ENCODE results near the gene AKNA.

AKNA gene

DNA sequence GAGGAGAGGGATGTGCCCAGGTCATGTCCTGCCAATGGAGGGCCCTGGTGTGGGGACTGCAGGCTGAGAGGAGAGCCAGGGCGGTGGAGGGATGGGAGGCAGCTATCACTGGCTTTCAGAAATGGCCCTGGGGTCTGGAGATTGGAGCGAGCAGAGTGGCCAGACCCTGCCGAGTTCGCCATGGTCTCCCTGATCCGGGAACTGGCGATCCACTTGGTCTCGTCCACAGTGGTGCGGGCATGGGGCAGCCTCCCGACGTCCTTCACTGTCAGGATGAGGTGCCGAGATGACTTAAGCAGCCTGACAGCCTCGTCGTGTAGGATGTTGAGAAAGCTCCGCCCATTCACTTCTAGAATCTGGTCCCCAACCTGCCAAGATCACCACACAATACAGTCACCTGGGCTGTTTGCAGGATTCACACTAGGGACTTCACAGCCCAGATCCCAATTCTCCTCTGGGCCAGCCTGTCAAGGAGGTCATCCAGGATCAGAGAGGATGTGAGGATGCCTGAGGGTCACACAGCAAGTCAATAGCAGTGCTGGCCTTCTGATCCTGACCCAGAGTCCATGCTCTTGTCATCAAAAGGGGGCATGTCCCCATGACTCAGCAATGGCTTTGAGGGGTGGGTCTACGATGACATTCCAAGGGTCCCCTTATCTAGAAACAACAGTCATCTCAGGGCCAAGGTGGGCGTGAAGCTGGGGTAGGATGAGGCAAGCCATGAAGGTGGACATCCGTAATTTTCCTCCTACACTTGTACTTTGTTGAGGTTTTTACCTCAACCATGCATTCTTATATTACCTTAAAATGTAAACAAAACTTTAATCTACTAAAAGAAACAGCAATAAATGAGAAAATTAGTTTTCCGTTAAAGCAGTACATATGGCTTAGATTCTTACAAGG lies 38.5 kb upstream of the AKNA start:
- Histone ChIP-seq H3K9ac (ENCODE audit: low read length) (no peak overlapping the region), H3K36me3 (ENCODE audit: control insufficient read depth, insufficient read depth, low read length) (no peaks in the 10 kb centered on the region), H3K27me3 (ENCODE audit: control insufficient read depth, insufficient read depth, low read length) (no peaks in the 10 kb centered on the region), H3K9me3 (ENCODE audit: control insufficient read depth, low read length) (no peaks in the 10 kb centered on the region), H3K4me3 (ENCODE audit: low read length) (no peak overlapping the region), H3K4me1 (ENCODE audit: control insufficient read depth, insufficient read depth, low read length) (no peaks in the 10 kb centered on the region)

DNA sequence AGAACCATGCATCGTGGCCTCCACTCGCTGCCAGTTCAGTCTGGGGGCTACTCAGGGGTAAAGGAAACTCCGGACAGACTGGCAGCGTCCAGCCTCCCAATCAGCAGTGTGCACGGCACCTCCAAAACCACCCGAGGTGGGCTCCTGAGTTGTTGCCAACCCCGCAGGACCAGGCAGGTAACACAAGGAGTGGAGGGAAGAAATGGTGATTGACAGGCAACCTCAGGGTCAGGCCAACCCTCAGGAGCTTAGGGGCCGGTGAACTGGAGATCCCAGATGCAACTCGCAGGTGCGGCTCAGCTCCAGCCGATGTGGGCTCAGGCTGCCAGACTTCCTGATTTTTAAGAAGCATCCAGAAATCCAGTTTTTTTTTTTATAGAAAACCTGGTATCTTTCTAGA lies 37.3 kb upstream of the AKNA start:
- Histone ChIP-seq H3K9ac (ENCODE audit: low read length) (no peak overlapping the region), H3K4me3 (ENCODE audit: low read length) (no peak overlapping the region), H3K4me1 (ENCODE audit: control insufficient read depth, insufficient read depth, low read length) (no peaks in the 10 kb centered on the region), H3K9me3 (ENCODE audit: control insufficient read depth, low read length) (no peaks in the 10 kb centered on the region), H3K27me3 (ENCODE audit: control insufficient read depth, insufficient read depth, low read length) (no peaks in the 10 kb centered on the region), H3K36me3 (ENCODE audit: control insufficient read depth, insufficient read depth, low read length) (no peaks in the 10 kb centered on the region)

DNA sequence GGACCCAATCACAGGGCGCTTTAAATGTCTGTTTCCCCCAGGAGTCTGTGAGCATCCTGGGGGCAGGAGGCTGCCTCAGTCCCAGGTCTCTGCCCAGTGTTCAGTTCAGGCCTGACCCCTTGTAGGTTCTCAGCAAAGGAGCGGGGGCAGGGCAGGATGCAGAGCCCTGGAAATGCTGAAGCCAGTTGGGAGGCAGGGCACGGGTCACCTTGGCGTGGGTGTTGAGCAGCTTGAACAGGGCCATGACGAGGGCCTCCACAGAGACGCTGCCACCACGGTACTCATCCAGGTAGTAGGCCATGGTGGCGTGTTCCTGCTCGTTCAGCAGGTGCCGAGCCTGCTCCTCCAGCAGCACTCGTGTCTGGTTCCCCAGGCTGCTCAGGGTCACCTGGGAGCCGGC lies 36.3 kb upstream of the AKNA start:
- no peak overlapping the region for H3K9ac ChIP-seq (ENCODE audit: low read length)
- no peak overlapping the region for H3K4me3 ChIP-seq (ENCODE audit: low read length)
- H3K4me1 ChIP-seq (ENCODE audit: control insufficient read depth, insufficient read depth, low read length): no peaks in the 10 kb centered on the region
- H3K9me3 ChIP-seq (ENCODE audit: control insufficient read depth, low read length): no peaks in the 10 kb centered on the region
- no peaks in the 10 kb centered on the region for H3K36me3 ChIP-seq (ENCODE audit: control insufficient read depth, insufficient read depth, low read length)
- no peaks in the 10 kb centered on the region for H3K27me3 ChIP-seq (ENCODE audit: control insufficient read depth, insufficient read depth, low read length)

DNA sequence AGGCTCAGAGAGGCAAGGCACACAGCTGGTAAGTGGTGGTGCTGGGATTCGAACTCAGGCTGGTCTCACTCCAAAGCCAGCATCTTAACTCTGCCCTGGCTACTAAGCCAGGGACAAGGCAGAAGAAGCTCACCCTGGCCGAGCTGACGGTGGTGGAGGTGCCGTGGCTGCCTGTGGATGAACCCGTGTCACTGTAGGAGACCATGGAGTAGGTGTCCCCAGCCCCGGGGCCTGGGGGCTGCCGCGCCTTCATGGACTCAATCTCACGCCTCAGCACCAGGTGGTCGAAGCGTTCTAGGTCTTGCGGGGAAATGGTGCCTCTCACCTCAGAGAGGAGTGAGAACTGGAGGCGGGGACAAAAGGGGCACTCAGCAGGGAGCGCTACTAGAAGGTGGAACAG lies 35.4 kb upstream of the AKNA start:
- Histone ChIP-seq H3K4me1 (ENCODE audit: control insufficient read depth, insufficient read depth, low read length) (no peaks in the 10 kb centered on the region), H3K9me3 (ENCODE audit: control insufficient read depth, low read length) (no peaks in the 10 kb centered on the region), H3K4me3 (ENCODE audit: low read length) (no peak overlapping the region), H3K9ac (ENCODE audit: low read length) (no peak overlapping the region), H3K27me3 (ENCODE audit: control insufficient read depth, insufficient read depth, low read length) (no peaks in the 10 kb centered on the region), H3K36me3 (ENCODE audit: control insufficient read depth, insufficient read depth, low read length) (no peaks in the 10 kb centered on the region)

DNA sequence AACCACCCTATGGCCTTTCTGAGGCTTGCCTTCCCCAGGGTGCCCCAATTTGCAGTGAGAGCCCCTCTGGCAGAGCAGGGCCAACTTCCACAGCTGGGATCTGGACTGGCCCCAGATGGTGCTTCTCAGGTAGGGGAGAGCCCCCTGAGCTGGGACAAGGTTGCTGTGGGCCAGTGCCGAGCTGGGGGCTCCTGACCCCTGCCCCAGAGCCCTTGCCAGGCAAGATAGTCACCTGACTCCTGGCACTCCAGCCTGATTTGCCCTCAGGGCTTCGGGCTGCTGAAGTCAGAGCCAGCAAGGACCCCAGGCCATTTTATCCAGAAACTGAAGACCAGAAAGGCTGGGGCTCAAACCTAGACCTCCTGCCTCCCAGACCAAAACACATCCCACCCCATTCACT lies 33.4 kb upstream of the AKNA start:
- Histone ChIP-seq H3K4me3 (ENCODE audit: low read length) (no peak overlapping the region), H3K36me3 (ENCODE audit: control insufficient read depth, insufficient read depth, low read length) (no peaks in the 10 kb centered on the region), H3K27me3 (ENCODE audit: control insufficient read depth, insufficient read depth, low read length) (no peaks in the 10 kb centered on the region), H3K9ac (ENCODE audit: low read length) (no peak overlapping the region), H3K4me1 (ENCODE audit: control insufficient read depth, insufficient read depth, low read length) (no peaks in the 10 kb centered on the region), H3K9me3 (ENCODE audit: control insufficient read depth, low read length) (no peaks in the 10 kb centered on the region)

DNA sequence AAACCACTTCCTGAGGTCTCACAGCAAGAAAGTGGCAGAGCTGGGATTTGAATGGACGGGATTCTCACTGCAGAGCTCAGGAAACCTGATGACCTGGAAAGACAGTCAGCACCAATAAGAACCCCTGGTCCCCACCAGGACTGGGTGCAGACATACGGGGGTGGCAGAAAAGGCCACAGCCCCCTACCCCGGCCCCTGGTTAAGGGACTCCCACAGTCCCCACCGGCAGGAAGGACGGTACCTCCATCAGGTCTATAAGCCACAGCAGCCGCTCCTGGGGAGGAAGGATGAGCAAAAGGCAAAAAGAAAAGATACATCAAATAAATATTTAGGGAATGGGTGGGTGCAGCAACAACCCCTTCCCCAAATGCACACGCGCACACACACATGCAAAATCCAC lies 32.0 kb upstream of the AKNA start:
- H3K4me3 ChIP-seq (ENCODE audit: low read length): no peak overlapping the region
- H3K27me3 ChIP-seq (ENCODE audit: control insufficient read depth, insufficient read depth, low read length): no peaks in the 10 kb centered on the region
- no peaks in the 10 kb centered on the region for H3K36me3 ChIP-seq (ENCODE audit: control insufficient read depth, insufficient read depth, low read length)
- H3K9me3 ChIP-seq (ENCODE audit: control insufficient read depth, low read length): no peaks in the 10 kb centered on the region
- H3K4me1 ChIP-seq (ENCODE audit: control insufficient read depth, insufficient read depth, low read length): no peaks in the 10 kb centered on the region
- no peak overlapping the region for H3K9ac ChIP-seq (ENCODE audit: low read length)

DNA sequence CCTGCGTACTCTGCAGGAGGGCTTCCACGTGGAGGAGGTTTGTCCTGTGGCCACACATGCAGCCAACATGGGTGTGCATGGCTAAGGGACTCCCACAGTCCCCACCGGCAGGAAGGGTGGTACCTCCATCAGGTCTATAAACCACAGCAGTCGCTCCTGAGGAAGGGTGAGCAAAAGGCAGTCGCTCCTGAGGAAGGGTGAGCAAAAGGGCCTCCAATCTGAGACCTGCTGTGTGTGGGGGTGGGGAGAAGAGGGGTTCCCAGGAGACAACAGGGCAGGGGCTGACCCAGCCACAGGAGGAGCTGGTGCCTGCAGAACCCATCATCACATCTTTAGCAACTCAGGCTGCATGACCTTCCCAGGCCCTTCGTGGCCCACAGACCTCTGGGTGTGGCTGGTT lies 30.3 kb upstream of the AKNA start:
- Histone ChIP-seq H3K4me3 (ENCODE audit: low read length) (no peak overlapping the region), H3K9me3 (ENCODE audit: control insufficient read depth, low read length) (no peaks in the 10 kb centered on the region), H3K4me1 (ENCODE audit: control insufficient read depth, insufficient read depth, low read length) (no peaks in the 10 kb centered on the region)

DNA sequence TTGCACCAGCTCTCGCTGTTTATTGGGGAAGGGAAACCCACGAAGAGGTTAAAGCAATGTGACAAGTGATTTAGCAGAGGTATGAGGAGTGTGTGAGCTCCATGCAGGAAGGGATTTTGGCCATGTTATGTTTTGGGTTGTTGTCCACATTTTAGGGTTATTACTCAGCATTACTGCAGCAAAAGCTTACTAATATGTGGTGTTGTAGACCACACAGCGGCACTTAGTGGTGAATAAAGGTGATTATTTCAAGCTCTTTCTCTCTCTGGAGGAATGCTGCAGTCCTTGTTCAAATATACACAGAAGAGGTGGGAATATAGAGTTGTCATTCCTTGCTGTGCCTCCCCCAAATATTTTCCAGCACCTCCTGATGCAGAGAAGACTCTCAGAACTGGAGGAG lies 29.7 kb upstream of the AKNA start:
- H3K4me3 ChIP-seq (ENCODE audit: low read length): no peak overlapping the region
- no peaks in the 10 kb centered on the region for H3K4me1 ChIP-seq (ENCODE audit: control insufficient read depth, insufficient read depth, low read length)
- H3K36me3 ChIP-seq (ENCODE audit: control insufficient read depth, insufficient read depth, low read length): no peaks in the 10 kb centered on the region
- no peaks in the 10 kb centered on the region for H3K9me3 ChIP-seq (ENCODE audit: control insufficient read depth, low read length)
- H3K27me3 ChIP-seq (ENCODE audit: control insufficient read depth, insufficient read depth, low read length): no peaks in the 10 kb centered on the region
- no peak overlapping the region for H3K9ac ChIP-seq (ENCODE audit: low read length)

More for the DNA sequence above, 30.3 kb upstream of the AKNA start:
- Histone ChIP-seq H3K9ac (ENCODE audit: low read length) (no peak overlapping the region), H3K27me3 (ENCODE audit: control insufficient read depth, insufficient read depth, low read length) (no peaks in the 10 kb centered on the region), H3K36me3 (ENCODE audit: control insufficient read depth, insufficient read depth, low read length) (no peaks in the 10 kb centered on the region)

DNA sequence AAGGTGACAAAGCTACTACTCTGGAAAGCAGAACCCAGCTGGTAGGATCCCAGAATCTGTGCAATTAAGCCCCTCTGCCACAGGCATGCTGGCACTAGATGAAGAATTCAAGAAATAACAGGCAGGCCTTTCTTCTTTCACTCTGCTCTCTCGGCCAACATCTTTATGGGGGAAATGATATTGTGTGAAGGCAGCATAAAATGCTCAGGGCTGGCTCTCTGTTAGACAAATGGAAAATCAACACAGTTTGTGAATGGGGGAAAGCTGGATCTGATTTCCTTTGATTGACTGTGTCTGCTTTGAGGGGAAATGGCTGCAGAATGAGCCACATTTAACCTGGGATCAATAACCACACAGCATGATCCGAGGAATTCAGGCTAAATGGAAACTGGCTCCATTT lies 29.1 kb upstream of the AKNA start:
- Histone ChIP-seq H3K9me3 (ENCODE audit: control insufficient read depth, low read length) (no peaks in the 10 kb centered on the region), H3K36me3 (ENCODE audit: control insufficient read depth, insufficient read depth, low read length) (no peaks in the 10 kb centered on the region), H3K4me3 (ENCODE audit: low read length) (no peak overlapping the region), H3K27me3 (ENCODE audit: control insufficient read depth, insufficient read depth, low read length) (no peaks in the 10 kb centered on the region), H3K9ac (ENCODE audit: low read length) (no peak overlapping the region), H3K4me1 (ENCODE audit: control insufficient read depth, insufficient read depth, low read length) (no peaks in the 10 kb centered on the region)

DNA sequence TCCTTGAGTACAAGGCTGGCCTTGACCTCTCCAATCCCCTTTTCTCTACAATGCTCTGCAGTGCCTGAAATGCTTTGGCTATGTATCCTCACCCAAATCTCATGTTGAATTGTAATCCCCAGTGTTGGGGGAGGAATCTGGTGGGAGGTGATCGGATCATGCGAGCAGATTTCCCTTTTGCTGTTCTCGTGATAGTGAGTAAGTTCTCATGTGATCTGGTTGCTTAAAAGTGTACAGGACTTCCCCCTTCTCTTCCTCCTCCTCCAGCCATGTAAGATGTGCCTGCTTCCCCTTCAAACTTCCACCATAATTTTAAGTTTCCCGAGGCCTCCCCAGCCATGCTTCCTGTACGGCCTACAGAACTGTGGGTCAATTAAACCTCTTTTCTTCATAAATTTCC lies 28.5 kb upstream of the AKNA start:
- no peak overlapping the region for H3K9ac ChIP-seq (ENCODE audit: low read length)
- H3K4me3 ChIP-seq (ENCODE audit: low read length): no peak overlapping the region
- H3K4me1 ChIP-seq (ENCODE audit: control insufficient read depth, insufficient read depth, low read length): no peaks in the 10 kb centered on the region
- H3K36me3 ChIP-seq (ENCODE audit: control insufficient read depth, insufficient read depth, low read length): no peaks in the 10 kb centered on the region
- H3K27me3 ChIP-seq (ENCODE audit: control insufficient read depth, insufficient read depth, low read length): no peaks in the 10 kb centered on the region
- H3K9me3 ChIP-seq (ENCODE audit: control insufficient read depth, low read length): no peaks in the 10 kb centered on the region

DNA sequence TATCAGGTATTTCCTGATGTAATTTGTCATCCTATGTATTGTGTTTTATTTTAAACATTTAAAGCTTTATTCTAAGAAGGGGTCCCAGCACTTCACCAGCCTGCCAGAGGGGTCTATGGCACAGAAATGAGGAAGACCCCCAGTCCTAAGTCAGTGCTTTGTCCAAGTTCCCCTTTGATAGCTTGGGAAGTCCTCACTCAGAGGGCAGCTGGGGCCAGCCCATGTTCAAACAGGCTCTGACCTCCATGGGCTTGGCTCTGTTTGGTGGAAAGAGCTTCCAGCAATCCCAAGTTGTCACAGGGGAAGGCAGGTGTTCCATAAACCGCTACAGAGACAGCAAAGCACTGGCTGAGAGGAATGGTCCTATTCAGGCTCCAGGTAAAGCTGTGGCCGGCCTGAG lies 26.6 kb upstream of the AKNA start:
- Histone ChIP-seq H3K9me3 (ENCODE audit: control insufficient read depth, low read length) (no peaks in the 10 kb centered on the region), H3K4me3 (ENCODE audit: low read length) (no peak overlapping the region)

DNA sequence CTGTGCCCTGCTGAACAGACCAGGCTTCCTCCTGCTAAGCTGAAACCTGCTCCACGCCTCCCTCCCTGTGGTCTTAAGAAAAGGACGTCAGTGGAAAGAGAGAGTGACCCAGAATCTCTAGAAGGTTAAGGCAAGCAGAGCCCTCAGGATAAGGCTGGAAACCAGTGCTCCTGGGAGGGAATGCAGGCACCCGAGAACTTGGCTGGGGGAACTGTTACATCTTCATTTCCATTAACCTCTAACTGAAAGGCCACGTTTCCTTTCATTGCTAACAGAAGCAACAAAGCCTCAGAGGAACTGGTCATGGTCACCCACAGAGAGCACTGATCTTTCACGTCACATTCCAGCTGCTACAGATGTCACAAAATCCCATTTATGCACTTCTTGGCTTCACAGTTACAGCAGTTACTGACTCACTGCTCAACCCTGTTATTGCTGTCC lies 26.1 kb upstream of the AKNA start:
- H3K36me3 ChIP-seq (ENCODE audit: control insufficient read depth, insufficient read depth, low read length): no peaks in the 10 kb centered on the region
- no peaks in the 10 kb centered on the region for H3K27me3 ChIP-seq (ENCODE audit: control insufficient read depth, insufficient read depth, low read length)
- no peaks in the 10 kb centered on the region for H3K4me1 ChIP-seq (ENCODE audit: control insufficient read depth, insufficient read depth, low read length)
- no peak overlapping the region for H3K9ac ChIP-seq (ENCODE audit: low read length)
- no peak overlapping the region for H3K4me3 ChIP-seq (ENCODE audit: low read length)
- no peaks in the 10 kb centered on the region for H3K9me3 ChIP-seq (ENCODE audit: control insufficient read depth, low read length)

More for the DNA sequence above, 26.6 kb upstream of the AKNA start:
- H3K36me3 ChIP-seq (ENCODE audit: control insufficient read depth, insufficient read depth, low read length): no peaks in the 10 kb centered on the region
- no peak overlapping the region for H3K9ac ChIP-seq (ENCODE audit: low read length)
- no peaks in the 10 kb centered on the region for H3K27me3 ChIP-seq (ENCODE audit: control insufficient read depth, insufficient read depth, low read length)
- H3K4me1 ChIP-seq (ENCODE audit: control insufficient read depth, insufficient read depth, low read length): no peaks in the 10 kb centered on the region
